ENCODE data around the gene SELENOM. TPM values are rescaled to one million over a fixed set of nuclear protein-coding genes. Genes with fewer than 3 reads are reported as not detected.
A peak's percentile ranks its signal among the peaks of the same experiment; 100 is the strongest.

The SELENOM gene
- total RNA-seq, 1 donor from 2014 or later = 89.0 TPM

- H3K9me3 ChIP-seq = no peaks in the 10 kb centered on the region
- H3K4me3 ChIP-seq = peak overlapping the region; percentile 91
- intact Hi-C loops (cut with DNase I) = loop anchor here (5.0 kb wide), 2 partner anchors 118 to 138 kb away; partner anchors contain the start of genes MORC2 and TUG1
- TF ChIP-seq CTCF (IDR thresholded peaks at IDR 0.05) = peak; percentile 92
- peaks cover 44% of the 10 kb centered on the region for H3K4me1 ChIP-seq
- no peaks in the 10 kb centered on the region for H3K27me3 ChIP-seq
- H3K36me3 ChIP-seq = peaks cover 21% of the 10 kb centered on the region
- peak; percentile 95 for DNase-seq
- H3K27ac ChIP-seq = peak overlapping the region; percentile 94
- ATAC-seq = peak; percentile 84
Observed at GRCh38 chr22:31084811-31085492, 22.4 kb downstream of the SELENOM start.

GRCh38 chr22:31083923-31084810 lies 23.2 kb downstream of the SELENOM start:
- peak overlapping the region; percentile 94 for H3K27ac ChIP-seq

GRCh38 chr22:31083377-31083768 lies 24.0 kb downstream of the SELENOM start:
- peaks cover 8% of the 10 kb centered on the region for H3K36me3 ChIP-seq
- TF ChIP-seq CTCF (IDR thresholded peaks at IDR 0.05) = no peak
- intact Hi-C loops (cut with DNase I) = loop anchor here (5.0 kb wide), 2 partner anchors 116 to 136 kb away; partner anchors contain the start of genes MORC2 and TUG1
- DNase-seq (no peak), ATAC-seq (no peak)
- H3K27me3 ChIP-seq = no peaks in the 10 kb centered on the region
- H3K9me3 ChIP-seq = no peaks in the 10 kb centered on the region
- peak overlapping the region; percentile 91 for H3K4me3 ChIP-seq
- H3K27ac ChIP-seq = peak overlapping the region; percentile 84
- peaks cover 44% of the 10 kb centered on the region for H3K4me1 ChIP-seq

More at GRCh38 chr22:31083923-31084810, 23.2 kb downstream of the SELENOM start:
- no peak for ATAC-seq
- no peak for DNase-seq
- Histone ChIP-seq H3K4me3 (peak overlapping the region; percentile 91), H3K27me3 (no peaks in the 10 kb centered on the region), H3K4me1 (peaks cover 44% of the 10 kb centered on the region), H3K9me3 (no peaks in the 10 kb centered on the region), H3K36me3 (peaks cover 16% of the 10 kb centered on the region)
- intact Hi-C loops (cut with DNase I) = loop anchor here (5.0 kb wide), 2 partner anchors 117 to 137 kb away; partner anchors contain the start of genes MORC2 and TUG1
- no peak for TF ChIP-seq CTCF (IDR thresholded peaks at IDR 0.05)

GRCh38 chr22:31082606-31083376 lies 24.6 kb downstream of the SELENOM start:
- TF ChIP-seq CTCF (IDR thresholded peaks at IDR 0.05) = peak; percentile 54
- ATAC-seq = peak; percentile 3
- H3K9me3 ChIP-seq = no peaks in the 10 kb centered on the region
- DNase-seq = no peak
- H3K27me3 ChIP-seq = no peaks in the 10 kb centered on the region
- H3K36me3 ChIP-seq = peaks cover 2% of the 10 kb centered on the region
- peak overlapping the region; percentile 84 for H3K27ac ChIP-seq
- H3K4me3 ChIP-seq = peak overlapping the region; percentile 91
- intact Hi-C loops (cut with DNase I) = loop anchor here (5.0 kb wide), 2 partner anchors 115 to 135 kb away; partner anchors contain the start of genes MORC2 and TUG1
- H3K4me1 ChIP-seq = peaks cover 44% of the 10 kb centered on the region
